Mesodermal cell (in vitro differentiated cells): ENCODE data around the gene MYBBP1A.

Experiments
- H3K27ac ChIP-seq: 2 replicates; pipeline ENCODE4 v1.7.0; 2013; ENCODE audit warnings: mild to moderate bottlenecking, low read depth, low read length, moderate library complexity; ENCODE audit not compliant: severe bottlenecking
- H3K36me3 ChIP-seq: 2 replicates; pipeline ENCODE4 v1.7.1; 2013; ENCODE audit warnings: mild to moderate bottlenecking, low read length, moderate library complexity; ENCODE audit not compliant: control insufficient read depth, insufficient read depth
- H3K4me1 ChIP-seq: one replicate; pipeline ENCODE4 v1.7.1; 2013; ENCODE audit warnings: mild to moderate bottlenecking, low read length; ENCODE audit not compliant: insufficient read depth, control insufficient read depth, poor library complexity, severe bottlenecking
- H3K4me3 ChIP-seq: 2 replicates; pipeline ENCODE4 v1.7.0; 2013; ENCODE audit warnings: low read length, control low read depth, mild to moderate bottlenecking; ENCODE audit not compliant: insufficient read depth, poor library complexity, severe bottlenecking; ENCODE audit errors: extremely low read depth
- H3K9me3 ChIP-seq: 2 replicates; pipeline ENCODE4 v1.7.1; 2013; ENCODE audit warnings: mild to moderate bottlenecking, low read length, moderate library complexity; ENCODE audit not compliant: control insufficient read depth
- WGBS, 2 experiments: methylation state at CpG; one replicate each; pipeline ENCODE4 v1.1.5; 2013; ENCODE audit warnings: missing lambda C conversion rate in 2 of 2; ENCODE audit not compliant: insufficient coverage in 2 of 2; 5-methylcytosine and 5-hydroxymethylcytosine counted together

Gene MYBBP1A

GRCh38 chr17:4556996-4557395 lies 1.8 kb upstream of the MYBBP1A start:
- WGBS, 2 experiments: 89 to 100% methylated on average over 2 to 3 of the region's 4 CpGs
- peaks cover 18% of the 10 kb centered on the region for H3K36me3 ChIP-seq

GRCh38 chr17:4555873-4556759 lies 932 bp upstream of the MYBBP1A start:
- H3K4me3 ChIP-seq: peak overlapping the region; percentile 80
- H3K9me3 ChIP-seq: no peaks in the 10 kb centered on the region
- 70 to 85% methylated on average over 7 to 13 of the region's 17 CpGs for WGBS, 2 experiments
- peak overlapping the region; percentile 84 for H3K27ac ChIP-seq
- peaks cover 7% of the 10 kb centered on the region for H3K4me1 ChIP-seq
- peaks cover 25% of the 10 kb centered on the region for H3K36me3 ChIP-seq

More at GRCh38 chr17:4556996-4557395, 1.8 kb upstream of the MYBBP1A start:
- Histone ChIP-seq H3K4me1 (peaks cover 7% of the 10 kb centered on the region), H3K27ac (no peak overlapping the region), H3K4me3 (no peak overlapping the region), H3K9me3 (no peaks in the 10 kb centered on the region)

- Histone ChIP-seq H3K27ac (peak overlapping the region; percentile 84), H3K9me3 (no peaks in the 10 kb centered on the region), H3K4me3 (peak overlapping the region; percentile 80), H3K36me3 (peaks cover 41% of the 10 kb centered on the region), H3K4me1 (peaks cover 13% of the 10 kb centered on the region)
- 12 to 13% methylated on average over 16 to 18 of the region's 18 CpGs for WGBS, 2 experiments
Measured at GRCh38 chr17:4554441-4554996, 665 bp downstream of the MYBBP1A start.

- WGBS, 2 experiments: 89 to 92% methylated on average over 7 of the region's 9 CpGs
- no peaks in the 10 kb centered on the region for H3K9me3 ChIP-seq
- peaks cover 48% of the 10 kb centered on the region for H3K36me3 ChIP-seq
- H3K4me3 ChIP-seq: peak overlapping the region; percentile 80
- peaks cover 22% of the 10 kb centered on the region for H3K4me1 ChIP-seq
- H3K27ac ChIP-seq: no peak overlapping the region
Measured at GRCh38 chr17:4553669-4554068, 1.5 kb downstream of the MYBBP1A start.

- WGBS, 2 experiments: 92 to 93% methylated on average over 23 of the region's 27 CpGs
Measured at GRCh38 chr17:4551796-4552525, 3.2 kb downstream of the MYBBP1A start.

GRCh38 chr17:4551141-4551540 lies 4.0 kb downstream of the MYBBP1A start:
- 90 to 98% methylated on average over 7 of the region's 8 CpGs for WGBS, 2 experiments
- Histone ChIP-seq H3K36me3 (peaks cover 71% of the 10 kb centered on the region), H3K27ac (no peak overlapping the region)

More at GRCh38 chr17:4551796-4552525, 3.2 kb downstream of the MYBBP1A start:
- Histone ChIP-seq H3K9me3 (no peaks in the 10 kb centered on the region), H3K36me3 (peaks cover 63% of the 10 kb centered on the region), H3K4me1 (peaks cover 22% of the 10 kb centered on the region), H3K4me3 (no peak overlapping the region), H3K27ac (no peak overlapping the region)

GRCh38 chr17:4550534-4551039 lies 4.6 kb downstream of the MYBBP1A start:
- Histone ChIP-seq H3K4me1 (peaks cover 22% of the 10 kb centered on the region), H3K27ac (no peak overlapping the region), H3K36me3 (peaks cover 75% of the 10 kb centered on the region), H3K4me3 (no peak overlapping the region), H3K9me3 (no peaks in the 10 kb centered on the region)
- 97% methylated on average over 16 of the region's 16 CpGs for WGBS, 2 experiments

More at GRCh38 chr17:4551141-4551540, 4.0 kb downstream of the MYBBP1A start:
- H3K9me3 ChIP-seq: no peaks in the 10 kb centered on the region
- peaks cover 22% of the 10 kb centered on the region for H3K4me1 ChIP-seq
- no peak overlapping the region for H3K4me3 ChIP-seq

GRCh38 chr17:4549781-4550533 lies 5.2 kb downstream of the MYBBP1A start:
- Histone ChIP-seq H3K9me3 (no peaks in the 10 kb centered on the region), H3K27ac (no peak overlapping the region), H3K4me3 (no peak overlapping the region), H3K36me3 (peaks cover 81% of the 10 kb centered on the region), H3K4me1 (peaks cover 22% of the 10 kb centered on the region)
- 96 to 97% methylated on average over 25 of the region's 25 CpGs for WGBS, 2 experiments

- 89 to 93% methylated on average over 21 to 22 of the region's 24 CpGs for WGBS, 2 experiments
- Histone ChIP-seq H3K27ac (no peak overlapping the region), H3K4me1 (peaks cover 18% of the 10 kb centered on the region), H3K4me3 (no peak overlapping the region), H3K9me3 (no peaks in the 10 kb centered on the region), H3K36me3 (peaks cover 85% of the 10 kb centered on the region)
Measured at GRCh38 chr17:4548721-4549531, 6.3 kb downstream of the MYBBP1A start.
